ENCODE results near the gene HEPHL1.

HEPHL1 gene

GRCh38 chr11:94111241-94111640, 90.1 kb downstream of the HEPHL1 start:
- H4K20me1 ChIP-seq (ENCODE audit: insufficient read depth, low read length), result no peaks in the 10 kb centered on the region
- peaks cover 26% of the 10 kb centered on the region for H3K27me3 ChIP-seq (ENCODE audit: low read depth, low read length)
- no peaks in the 10 kb centered on the region for H3K9me3 ChIP-seq (ENCODE audit: insufficient read depth, low read length)
- H3K9ac ChIP-seq (ENCODE audit: low read length), result no peak overlapping the region
- TF ChIP-seq CTCF (IDR thresholded peaks at IDR 0.05; ENCODE audit: low read depth, low read length), result no peak
- TF ChIP-seq EZH2phosphoT487 (IDR thresholded peaks at IDR 0.05; ENCODE audit: low read depth), result no peak
- no peak overlapping the region for H3K4me3 ChIP-seq (ENCODE audit: low read length)
- no peak overlapping the region for H3K4me2 ChIP-seq (ENCODE audit: low read length)
- no peaks in the 10 kb centered on the region for H3K79me2 ChIP-seq (ENCODE audit: low read length)
- H3K4me1 ChIP-seq (ENCODE audit: low read length), result no peaks in the 10 kb centered on the region
- no peak overlapping the region for H2AFZ ChIP-seq (ENCODE audit: low read depth, low read length)
- no peak overlapping the region for H3K27ac ChIP-seq (ENCODE audit: low read length)
- H3K36me3 ChIP-seq (replicated peaks; ENCODE audit: low read depth, low read length), result no peaks in the 10 kb centered on the region

GRCh38 chr11:94111660-94112059, 90.5 kb downstream of the HEPHL1 start:
- Histone ChIP-seq H3K9ac (ENCODE audit: low read length) (no peak overlapping the region), H2AFZ (ENCODE audit: low read depth, low read length) (no peak overlapping the region), H3K4me1 (ENCODE audit: low read length) (no peaks in the 10 kb centered on the region), H3K79me2 (ENCODE audit: low read length) (no peaks in the 10 kb centered on the region), H3K27ac (ENCODE audit: low read length) (no peak overlapping the region), H3K4me3 (ENCODE audit: low read length) (no peak overlapping the region), H3K9me3 (ENCODE audit: insufficient read depth, low read length) (no peaks in the 10 kb centered on the region), H3K27me3 (ENCODE audit: low read depth, low read length) (peaks cover 26% of the 10 kb centered on the region), H3K36me3 (replicated peaks; ENCODE audit: low read depth, low read length) (no peaks in the 10 kb centered on the region), H4K20me1 (ENCODE audit: insufficient read depth, low read length) (no peaks in the 10 kb centered on the region), H3K4me2 (ENCODE audit: low read length) (no peak overlapping the region)
- TF ChIP-seq CTCF (IDR thresholded peaks at IDR 0.05; ENCODE audit: low read depth, low read length), result no peak
- TF ChIP-seq EZH2phosphoT487 (IDR thresholded peaks at IDR 0.05; ENCODE audit: low read depth), result no peak

- Histone ChIP-seq H3K4me3 (ENCODE audit: low read length) (no peak overlapping the region), H3K4me1 (ENCODE audit: low read length) (no peaks in the 10 kb centered on the region), H3K27ac (ENCODE audit: low read length) (no peak overlapping the region)
Observed at GRCh38 chr11:94112206-94112953, 91.2 kb downstream of the HEPHL1 start.

GRCh38 chr11:94117197-94117574, 96.0 kb downstream of the HEPHL1 start:
- H3K4me2 ChIP-seq (ENCODE audit: low read length), result no peak overlapping the region
- no peaks in the 10 kb centered on the region for H3K36me3 ChIP-seq (replicated peaks; ENCODE audit: low read depth, low read length)
- H2AFZ ChIP-seq (ENCODE audit: low read depth, low read length), result no peak overlapping the region
- peaks cover 11% of the 10 kb centered on the region; the same call in 1 of the 2 replicates for H3K27me3 ChIP-seq (ENCODE audit: low read depth, low read length)
- H3K9me3 ChIP-seq (ENCODE audit: insufficient read depth, low read length), result no peaks in the 10 kb centered on the region
- no peak overlapping the region for H3K9ac ChIP-seq (ENCODE audit: low read length)
- no peak overlapping the region for H3K4me3 ChIP-seq (ENCODE audit: low read length)
- TF ChIP-seq CTCF (IDR thresholded peaks at IDR 0.05; ENCODE audit: low read depth, low read length) (no peak), EZH2phosphoT487 (IDR thresholded peaks at IDR 0.05; ENCODE audit: low read depth) (no peak)
- H3K27ac ChIP-seq (ENCODE audit: low read length), result no peak overlapping the region
- no peaks in the 10 kb centered on the region for H4K20me1 ChIP-seq (ENCODE audit: insufficient read depth, low read length)
- no peaks in the 10 kb centered on the region for H3K4me1 ChIP-seq (ENCODE audit: low read length)
- no peaks in the 10 kb centered on the region for H3K79me2 ChIP-seq (ENCODE audit: low read length)

More at GRCh38 chr11:94112206-94112953, 91.2 kb downstream of the HEPHL1 start:
- Histone ChIP-seq H3K9me3 (ENCODE audit: insufficient read depth, low read length) (no peaks in the 10 kb centered on the region), H4K20me1 (ENCODE audit: insufficient read depth, low read length) (no peaks in the 10 kb centered on the region), H3K36me3 (replicated peaks; ENCODE audit: low read depth, low read length) (no peaks in the 10 kb centered on the region), H3K9ac (ENCODE audit: low read length) (no peak overlapping the region), H2AFZ (ENCODE audit: low read depth, low read length) (no peak overlapping the region), H3K4me2 (ENCODE audit: low read length) (no peak overlapping the region), H3K27me3 (ENCODE audit: low read depth, low read length) (peaks cover 26% of the 10 kb centered on the region), H3K79me2 (ENCODE audit: low read length) (no peaks in the 10 kb centered on the region)
- TF ChIP-seq EZH2phosphoT487 (IDR thresholded peaks at IDR 0.05; ENCODE audit: low read depth), result no peak
- no peak for TF ChIP-seq CTCF (IDR thresholded peaks at IDR 0.05; ENCODE audit: low read depth, low read length)
